Liver (tissue), 3 donors: ENCODE data around the gene CEACAM19.

Source experiments
- ATF3 ChIP-seq: IDR thresholded peaks from 2 replicates; pipeline ENCODE4 v1.6.1; 2016; ENCODE audit warnings: antibody characterized with exemption
- CTCF ChIP-seq: fragments of 150-350 bp; IDR thresholded peaks from 2 replicates; pipeline ENCODE4 v1.5.1; 2017; ENCODE audit warnings: improper control_type of control experiment, low read depth, low read length; ENCODE audit not compliant: missing input control
- EGR1 ChIP-seq, 2 donors: IDR thresholded peaks; 2 replicates each; pipeline ENCODE4 v1.6.1; 2016 to 2018; ENCODE audit warnings: antibody characterized with exemption in 2 of 2, low read depth in 2 of 2
- FOXA1 ChIP-seq: IDR thresholded peaks from 2 replicates; pipeline ENCODE4 v1.6.1; 2016; ENCODE audit warnings: antibody characterized with exemption
- GABPA ChIP-seq, 2 donors: IDR thresholded peaks in 1 of 2; conservative IDR thresholded peaks in 1 of 2; 2 replicates each; pipeline ENCODE4 v1.6.1; 2016; ENCODE audit warnings: antibody characterized with exemption in 2 of 2, mild to moderate bottlenecking in 1 of 2, moderate library complexity in 1 of 2
- RAD21 ChIP-seq, 2 donors: IDR thresholded peaks; 2 replicates each; pipeline ENCODE4 v1.6.1; 2016; ENCODE audit warnings: antibody characterized with exemption in 2 of 2, mild to moderate bottlenecking in 2 of 2
- REST ChIP-seq: IDR thresholded peaks from 2 replicates; pipeline ENCODE4 v1.6.1; 2016; ENCODE audit warnings: antibody characterized with exemption, mild to moderate bottlenecking
- RXRA ChIP-seq, 2 donors: IDR thresholded peaks; 2 replicates each; pipeline ENCODE4 v1.6.1; 2017 to 2018; ENCODE audit warnings: antibody characterized with exemption in 2 of 2, mild to moderate bottlenecking in 1 of 2
- TAF1 ChIP-seq: conservative IDR thresholded peaks from 2 replicates; pipeline ENCODE4 v1.6.1; 2016; ENCODE audit warnings: antibody characterized with exemption, mild to moderate bottlenecking
- YY1 ChIP-seq: IDR thresholded peaks from 2 replicates; pipeline ENCODE4 v1.6.1; 2016; ENCODE audit warnings: antibody characterized with exemption, mild to moderate bottlenecking
- ZBTB33 ChIP-seq: IDR thresholded peaks from 2 replicates; pipeline ENCODE4 v1.6.1; 2016; ENCODE audit warnings: antibody characterized with exemption
- donor health status: healthy.
- donor health status: healthy.

- peak; percentile 71 for TF ChIP-seq CTCF
- TF ChIP-seq RAD21 (IDR thresholded peaks at IDR 0.05) = peak; percentile 87 to 90
- no peak for TF ChIP-seq REST
- no peak for TF ChIP-seq ZBTB33
- TF ChIP-seq TAF1 = no peak
- TF ChIP-seq YY1 = no peak
- no peak for TF ChIP-seq FOXA1
- peak; percentile 21 for TF ChIP-seq ATF3
- TF ChIP-seq RXRA (IDR thresholded peaks at IDR 0.05) = peak in 1 of 2 donors; percentile 61
- TF ChIP-seq GABPA (IDR thresholded peaks at IDR 0.05 in 1 of 2, conservative IDR thresholded peaks at IDR 0.05 in 1 of 2) = no peak
- no peak for TF ChIP-seq EGR1 (IDR thresholded peaks at IDR 0.05; ENCODE audit: low read depth in 2 of 2)
These were observed 17.1 kb upstream of the CEACAM19 start for GRCh38 chr19:44653977-44654774.
